ENCODE results near the gene RBM34.

The RBM34 gene

GRCh38 chr1:235113183-235113917 lies 47.7 kb downstream of the RBM34 start:
- H3K27ac ChIP-seq (ENCODE audit: poor library complexity, severe bottlenecking): no peak overlapping the region
- H3K4me3 ChIP-seq (ENCODE audit: severe bottlenecking): no peak overlapping the region
- no peak for DNase-seq (ENCODE audit: low spot score)
- TF ChIP-seq CTCF (IDR thresholded peaks at IDR 0.05; ENCODE audit: poor library complexity, severe bottlenecking): no peak
- peak; percentile 55; the same call in 1 of the 3 replicates for ATAC-seq (ENCODE audit: low read depth)
- no peaks in the 10 kb centered on the region for H3K27me3 ChIP-seq (ENCODE audit: insufficient read depth, poor library complexity, severe bottlenecking)
- no peaks in the 10 kb centered on the region for H3K9me3 ChIP-seq (ENCODE audit: severe bottlenecking)
- H3K4me1 ChIP-seq (ENCODE audit: insufficient read depth, poor library complexity, severe bottlenecking): no peaks in the 10 kb centered on the region
- H3K36me3 ChIP-seq (ENCODE audit: low read depth): peaks cover 88% of the 10 kb centered on the region

- peaks cover 80% of the 10 kb centered on the region for H3K36me3 ChIP-seq (ENCODE audit: low read depth)
- H3K27ac ChIP-seq (ENCODE audit: poor library complexity, severe bottlenecking): no peak overlapping the region
- no peaks in the 10 kb centered on the region for H3K9me3 ChIP-seq (ENCODE audit: severe bottlenecking)
- TF ChIP-seq CTCF (IDR thresholded peaks at IDR 0.05; ENCODE audit: poor library complexity, severe bottlenecking): no peak
- no peak overlapping the region for H3K4me3 ChIP-seq (ENCODE audit: severe bottlenecking)
- H3K27me3 ChIP-seq (ENCODE audit: insufficient read depth, poor library complexity, severe bottlenecking): no peaks in the 10 kb centered on the region
- DNase-seq (ENCODE audit: low spot score) (no peak), ATAC-seq (ENCODE audit: low read depth) (no peak)
- no peaks in the 10 kb centered on the region for H3K4me1 ChIP-seq (ENCODE audit: insufficient read depth, poor library complexity, severe bottlenecking)
Observed at GRCh38 chr1:235112297-235113182, 48.5 kb downstream of the RBM34 start.

- Histone ChIP-seq H3K4me3 (ENCODE audit: severe bottlenecking) (no peak overlapping the region), H3K27me3 (ENCODE audit: insufficient read depth, poor library complexity, severe bottlenecking) (no peaks in the 10 kb centered on the region), H3K4me1 (ENCODE audit: insufficient read depth, poor library complexity, severe bottlenecking) (no peaks in the 10 kb centered on the region), H3K9me3 (ENCODE audit: severe bottlenecking) (no peaks in the 10 kb centered on the region), H3K27ac (ENCODE audit: poor library complexity, severe bottlenecking) (no peak overlapping the region), H3K36me3 (ENCODE audit: low read depth) (peaks cover 71% of the 10 kb centered on the region)
- ATAC-seq (ENCODE audit: low read depth): no peak
- no peak for DNase-seq (ENCODE audit: low spot score)
- TF ChIP-seq CTCF (IDR thresholded peaks at IDR 0.05; ENCODE audit: poor library complexity, severe bottlenecking): no peak
Observed at GRCh38 chr1:235111107-235111506, 49.9 kb downstream of the RBM34 start.

GRCh38 chr1:235108876-235109275 lies 52.2 kb downstream of the RBM34 start:
- H3K4me3 ChIP-seq (ENCODE audit: severe bottlenecking): no peak overlapping the region
- no peak overlapping the region for H3K27ac ChIP-seq (ENCODE audit: poor library complexity, severe bottlenecking)
- ATAC-seq (ENCODE audit: low read depth): no peak
- H3K27me3 ChIP-seq (ENCODE audit: insufficient read depth, poor library complexity, severe bottlenecking): no peaks in the 10 kb centered on the region
- no peaks in the 10 kb centered on the region for H3K9me3 ChIP-seq (ENCODE audit: severe bottlenecking)
- no peak for DNase-seq (ENCODE audit: low spot score)
- H3K4me1 ChIP-seq (ENCODE audit: insufficient read depth, poor library complexity, severe bottlenecking): peaks cover 3% of the 10 kb centered on the region
- peaks cover 48% of the 10 kb centered on the region for H3K36me3 ChIP-seq (ENCODE audit: low read depth)
- no peak for TF ChIP-seq CTCF (IDR thresholded peaks at IDR 0.05; ENCODE audit: poor library complexity, severe bottlenecking)
